HG02943 (cell line): Measurements from ENCODE around the gene NTRK1.

Source experiments
- ATAC-seq: cut with Tn5 transposase; IDR thresholded peaks from one replicate; pipeline ENCODE4 v1.9.1; 2021; ENCODE audit warnings: mild to moderate bottlenecking, low read depth, moderate library complexity; ENCODE audit not compliant: unreplicated experiment

Gene NTRK1

GRCh38 chr1:156877433-156878170 is 16.9 kb downstream of the NTRK1 start:
- no peak for ATAC-seq

GRCh38 chr1:156879876-156880275 is 19.2 kb downstream of the NTRK1 start:
- no peak for ATAC-seq

GRCh38 chr1:156880473-156880872 is 19.8 kb downstream of the NTRK1 start:
- ATAC-seq: no peak

- ATAC-seq: no peak
These were observed 20.4 kb downstream of the NTRK1 start for GRCh38 chr1:156881101-156881500.

GRCh38 chr1:156881663-156882062 is 21.0 kb downstream of the NTRK1 start:
- ATAC-seq: no peak

- ATAC-seq: no peak
These were observed 21.9 kb downstream of the NTRK1 start for GRCh38 chr1:156882543-156882942.

- no peak for ATAC-seq
These were observed 23.3 kb downstream of the NTRK1 start for GRCh38 chr1:156883919-156884318.

GRCh38 chr1:156884560-156885184 is 24.0 kb downstream of the NTRK1 start:
- no peak for ATAC-seq

- no peak for ATAC-seq
These were observed 24.6 kb downstream of the NTRK1 start for GRCh38 chr1:156885314-156885713.

- ATAC-seq: no peak
These were observed 25.3 kb downstream of the NTRK1 start for GRCh38 chr1:156885880-156886355.

- ATAC-seq: no peak
These were observed 26.1 kb downstream of the NTRK1 start for GRCh38 chr1:156886583-156887281.

- no peak for ATAC-seq
These were observed 26.7 kb downstream of the NTRK1 start for GRCh38 chr1:156887317-156887716.

GRCh38 chr1:156887734-156888133 is 27.1 kb downstream of the NTRK1 start:
- ATAC-seq: no peak

- ATAC-seq: no peak
These were observed 29.3 kb downstream of the NTRK1 start for GRCh38 chr1:156889802-156890580.

GRCh38 chr1:156892190-156893047 is 31.8 kb downstream of the NTRK1 start:
- ATAC-seq: peak; percentile 67

- no peak for ATAC-seq
These were observed 32.6 kb downstream of the NTRK1 start, which contains the start of gene PEAR1 for GRCh38 chr1:156893048-156893953. PEAR1 (plus strand) TSS chr1:156893718; CDS start chr1:156903927, 10,209 bp downstream.

- no peak for ATAC-seq
These were observed 33.3 kb downstream of the NTRK1 start for GRCh38 chr1:156894001-156894400.

GRCh38 chr1:156894711-156895454 is 34.2 kb downstream of the NTRK1 start:
- no peak for ATAC-seq
